PFSK-1 (cell line): Measurements from ENCODE around the gene PLA2G4A.

Experiments
- FOXP2 ChIP-seq: optimal IDR thresholded peaks from 2 replicates; pipeline ENCODE3; 2011; ENCODE audit warnings: borderline replicate concordance, control low read depth, inconsistent platforms; ENCODE audit not compliant: insufficient read depth; ENCODE audit errors: extremely low read length, extremely low read depth
- POLR2AphosphoS5 ChIP-seq: IDR thresholded peaks from 2 replicates; pipeline ENCODE4 v1.6.1; 2012; ENCODE audit warnings: low read depth, mild to moderate bottlenecking, control low read depth, low read length, moderate library complexity
- SIN3A ChIP-seq: IDR thresholded peaks from 2 replicates; pipeline ENCODE4 v1.6.1; 2012; ENCODE audit warnings: mild to moderate bottlenecking, low read length, moderate library complexity, borderline replicate concordance; ENCODE audit not compliant: insufficient read depth
- TAF1 ChIP-seq: IDR thresholded peaks from 2 replicates; pipeline ENCODE4 v1.6.1; 2012; ENCODE audit warnings: low read length, control low read depth, borderline replicate concordance; ENCODE audit not compliant: insufficient read depth
- TF ChIP-seq, protein P1 (sequence below), 2 experiments: IDR thresholded peaks; 2 replicates each; pipeline versions ENCODE4 v1.6.1 to v1.8.0; 2011 to 2012; ENCODE audit warnings: low read depth in 2 of 2, low read length in 2 of 2, control low read depth in 1 of 2, inconsistent platforms in 1 of 2, mild to moderate bottlenecking in 1 of 2, moderate library complexity in 1 of 2; ENCODE audit not compliant: insufficient read depth in 1 of 2

The PLA2G4A gene

GRCh38 chr1:186849826-186850225, 21.1 kb downstream of the PLA2G4A start:
- TF ChIP-seq SIN3A (no peak), TAF1 (no peak), FOXP2 (no peak), POLR2AphosphoS5 (no peak)
- TF ChIP-seq, protein P1, sequence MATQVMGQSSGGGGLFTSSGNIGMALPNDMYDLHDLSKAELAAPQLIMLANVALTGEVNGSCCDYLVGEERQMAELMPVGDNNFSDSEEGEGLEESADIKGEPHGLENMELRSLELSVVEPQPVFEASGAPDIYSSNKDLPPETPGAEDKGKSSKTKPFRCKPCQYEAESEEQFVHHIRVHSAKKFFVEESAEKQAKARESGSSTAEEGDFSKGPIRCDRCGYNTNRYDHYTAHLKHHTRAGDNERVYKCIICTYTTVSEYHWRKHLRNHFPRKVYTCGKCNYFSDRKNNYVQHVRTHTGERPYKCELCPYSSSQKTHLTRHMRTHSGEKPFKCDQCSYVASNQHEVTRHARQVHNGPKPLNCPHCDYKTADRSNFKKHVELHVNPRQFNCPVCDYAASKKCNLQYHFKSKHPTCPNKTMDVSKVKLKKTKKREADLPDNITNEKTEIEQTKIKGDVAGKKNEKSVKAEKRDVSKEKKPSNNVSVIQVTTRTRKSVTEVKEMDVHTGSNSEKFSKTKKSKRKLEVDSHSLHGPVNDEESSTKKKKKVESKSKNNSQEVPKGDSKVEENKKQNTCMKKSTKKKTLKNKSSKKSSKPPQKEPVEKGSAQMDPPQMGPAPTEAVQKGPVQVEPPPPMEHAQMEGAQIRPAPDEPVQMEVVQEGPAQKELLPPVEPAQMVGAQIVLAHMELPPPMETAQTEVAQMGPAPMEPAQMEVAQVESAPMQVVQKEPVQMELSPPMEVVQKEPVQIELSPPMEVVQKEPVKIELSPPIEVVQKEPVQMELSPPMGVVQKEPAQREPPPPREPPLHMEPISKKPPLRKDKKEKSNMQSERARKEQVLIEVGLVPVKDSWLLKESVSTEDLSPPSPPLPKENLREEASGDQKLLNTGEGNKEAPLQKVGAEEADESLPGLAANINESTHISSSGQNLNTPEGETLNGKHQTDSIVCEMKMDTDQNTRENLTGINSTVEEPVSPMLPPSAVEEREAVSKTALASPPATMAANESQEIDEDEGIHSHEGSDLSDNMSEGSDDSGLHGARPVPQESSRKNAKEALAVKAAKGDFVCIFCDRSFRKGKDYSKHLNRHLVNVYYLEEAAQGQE (IDR thresholded peaks at IDR 0.05; ENCODE audit: insufficient read depth in 1 of 2, low read depth in 2 of 2, low read length in 2 of 2) = no peak

GRCh38 chr1:186854102-186854501, 25.4 kb downstream of the PLA2G4A start:
- no peak for TF ChIP-seq TAF1
- no peak for TF ChIP-seq FOXP2
- TF ChIP-seq, protein P1 (IDR thresholded peaks at IDR 0.05; ENCODE audit: insufficient read depth in 1 of 2, low read depth in 2 of 2, low read length in 2 of 2) = no peak
- TF ChIP-seq POLR2AphosphoS5 = no peak
- no peak for TF ChIP-seq SIN3A

- no peak for TF ChIP-seq POLR2AphosphoS5
- TF ChIP-seq FOXP2 = no peak
- TF ChIP-seq TAF1 = no peak
- TF ChIP-seq, protein P1 (IDR thresholded peaks at IDR 0.05; ENCODE audit: insufficient read depth in 1 of 2, low read depth in 2 of 2, low read length in 2 of 2) = no peak
- TF ChIP-seq SIN3A = no peak
Observed at GRCh38 chr1:186858923-186859322, 30.2 kb downstream of the PLA2G4A start.

DNA sequence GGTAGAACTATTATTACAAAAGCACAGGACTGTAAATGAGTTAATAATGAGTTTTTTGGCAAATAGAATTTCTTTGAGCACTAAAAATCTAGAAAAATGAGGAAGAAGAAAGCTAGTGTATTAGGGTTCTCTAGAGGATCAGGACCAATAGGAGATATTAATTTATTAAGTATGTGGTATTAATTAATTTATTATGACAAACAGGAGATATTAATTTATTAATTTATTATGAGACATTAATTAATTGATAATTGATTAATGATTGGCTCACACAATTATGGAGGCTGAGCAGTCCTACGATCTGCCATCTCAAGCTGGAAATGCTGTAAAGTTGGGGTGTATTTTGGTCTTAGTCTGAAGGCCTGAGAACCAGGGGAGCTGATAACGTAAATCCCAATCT, 31.2 kb downstream of the PLA2G4A start:
- no peak for TF ChIP-seq TAF1
- no peak for TF ChIP-seq FOXP2
- no peak for TF ChIP-seq POLR2AphosphoS5
- TF ChIP-seq SIN3A = no peak
- TF ChIP-seq, protein P1 (IDR thresholded peaks at IDR 0.05; ENCODE audit: insufficient read depth in 1 of 2, low read depth in 2 of 2, low read length in 2 of 2) = no peak

DNA sequence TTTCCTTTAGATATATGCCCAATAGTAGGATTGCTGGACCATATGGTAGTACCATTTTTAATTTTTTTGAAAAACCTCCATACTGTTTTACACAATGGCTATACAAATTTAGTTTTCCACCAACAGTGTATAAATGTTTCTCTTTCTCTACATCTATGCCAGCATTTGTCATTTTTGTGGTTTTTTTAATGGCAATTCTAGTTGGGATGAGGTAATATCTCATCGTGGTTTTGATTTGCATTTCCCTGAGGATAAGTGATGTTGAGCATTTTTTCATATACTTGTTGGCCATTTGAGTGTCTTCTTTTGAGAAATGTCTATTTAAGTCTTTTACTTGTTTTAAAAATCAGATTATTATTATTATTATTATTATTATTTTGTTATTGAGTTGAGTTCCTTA, 35.5 kb downstream of the PLA2G4A start:
- TF ChIP-seq FOXP2 (no peak), SIN3A (no peak), TAF1 (no peak), POLR2AphosphoS5 (no peak)
- TF ChIP-seq, protein P1 (IDR thresholded peaks at IDR 0.05; ENCODE audit: insufficient read depth in 1 of 2, low read depth in 2 of 2, low read length in 2 of 2) = no peak
